Measurements from ENCODE around the gene HSPA14. TPM values are rescaled to one million over a fixed set of nuclear protein-coding genes. Genes with fewer than 3 reads are reported as not detected.
A peak's percentile ranks its signal among the peaks of the same experiment; 100 is the strongest.

HSPA14 gene
- polyA plus RNA-seq, 2 of the 4 experiments (the other 2 are of a cell fraction): 34.2 to 45.7 TPM

- Histone ChIP-seq H3K27ac (peak overlapping the region; percentile 86 to 94), H3K9me3 (no peaks in the 10 kb centered on the region), H3K4me1 (peaks cover 8% of the 10 kb centered on the region; the same call in 1 of the 3 replicates), H3K4me2 (peak overlapping the region; percentile 83), H3K4me3 (peak overlapping the region; percentile 90)
- ChIA-PET CTCF (interaction anchor here (1.1 to 6.3 kb wide), 5 partner anchors 15 to 340 kb away, joined by 3 to 47 read pairs (median 9); partner anchors contain the start of gene SUV39H2), POLR2A (interaction anchor here (0.7 to 3.4 kb wide), 7 partner anchors 8 to 234 kb away, joined by 3 to 21 read pairs (median 7); partner anchors contain the start of genes DCLRE1C, MEIG1 and SUV39H2)
- under 1% methylated on average over 12 of the region's 60 CpGs for WGBS (ENCODE audit: missing lambda C conversion rate)
- peak; percentile 16 to 41 for DNase-seq (ENCODE audit: low read depth in 1 of 2, low spot score in 1 of 2)
- peak; percentile 23 to 51; a peak in 4 of 6 replicates for ATAC-seq
- FAIRE-seq: no peak
- TF ChIP-seq PHF8 (IDR thresholded peaks at IDR 0.05; ENCODE audit: borderline replicate concordance, low read depth) (peak; percentile 61; the same call in 1 of the 2 replicates), NPAS2 (CRISPR knock-in tag; IDR thresholded peaks at IDR 0.05; ENCODE audit: borderline replicate concordance) (no peak)
These were observed 637 bp downstream of the HSPA14 start for GRCh38 chr10:14838582-14839304.

- Histone ChIP-seq H3K9me3 (no peaks in the 10 kb centered on the region), H3K4me1 (peaks cover 8% of the 10 kb centered on the region; the same call in 1 of the 3 replicates), H3K4me2 (peak overlapping the region; percentile 83), H3K4me3 (peak overlapping the region; percentile 90), H3K27ac (peak overlapping the region; percentile 86 to 94)
- ChIA-PET CTCF (interaction anchor here (6.3 kb wide), 1 partner anchor 16 kb away, joined by 47 read pairs; no protein-coding TSS in a partner anchor), POLR2A (interaction anchor here (0.6 to 3.4 kb wide), 2 partner anchors 39 to 280 kb away, joined by 4 to 21 read pairs; partner anchors contain the start of gene SUV39H2)
- TF ChIP-seq RCOR1 (IDR thresholded peaks at IDR 0.05; ENCODE audit: low read depth, low read length) (no peak), CHD4 (IDR thresholded peaks at IDR 0.05; ENCODE audit: borderline replicate concordance) (no peak), ATOH8 (CRISPR knock-in tag; IDR thresholded peaks at IDR 0.05; ENCODE audit: low read depth) (no peak), ZSCAN20 (CRISPR knock-in tag; IDR thresholded peaks at IDR 0.05) (no peak), GATA3 (IDR thresholded peaks at IDR 0.05; ENCODE audit: borderline replicate concordance) (no peak), JUN (IDR thresholded peaks at IDR 0.05) (no peak), PBX3 (IDR thresholded peaks at IDR 0.05) (no peak), HEYL (CRISPR knock-in tag; IDR thresholded peaks at IDR 0.05) (no peak), MYC (IDR thresholded peaks at IDR 0.05; ENCODE audit: borderline replicate concordance, low read length) (no peak)
- ATAC-seq (peak in 1 of 2 experiments; percentile 1; a peak in 1 of 6 replicates), FAIRE-seq (no peak), DNase-seq (ENCODE audit: low read depth in 1 of 2, low spot score in 1 of 2) (peak in 1 of 2 experiments; percentile 18)
- WGBS (ENCODE audit: missing lambda C conversion rate): 5% methylated on average over 13 of the region's 14 CpGs
These were observed 1.2 kb downstream of the HSPA14 start for GRCh38 chr10:14839305-14839695.

- peak overlapping the region; percentile 83 for H3K4me2 ChIP-seq
- no peak overlapping the region for H3K27ac ChIP-seq
- no peaks in the 10 kb centered on the region for H3K9me3 ChIP-seq
- ChIA-PET POLR2A (no interaction called here), CTCF (no interaction called here)
- no peak for DNase-seq (ENCODE audit: low read depth in 1 of 2, low spot score in 1 of 2)
- no peak overlapping the region for H3K4me3 ChIP-seq
- ATAC-seq: no peak
- no peak for TF ChIP-seq POLR2A (IDR thresholded peaks at IDR 0.05; ENCODE audit: low read length)
- TF ChIP-seq RCOR1 (IDR thresholded peaks at IDR 0.05; ENCODE audit: low read depth, low read length): no peak
- TF ChIP-seq CBX2 (IDR thresholded peaks at IDR 0.05; ENCODE audit: borderline replicate concordance, low read depth): no peak
- no peak for TF ChIP-seq USF2 (IDR thresholded peaks at IDR 0.05)
- peak; percentile 50 for TF ChIP-seq MAFK (IDR thresholded peaks at IDR 0.05; ENCODE audit: partially characterized antibody)
- TF ChIP-seq NFE2L2 (conservative IDR thresholded peaks at IDR 0.05; ENCODE audit: low read length): no peak
- TF ChIP-seq RFX5 (IDR thresholded peaks at IDR 0.05): no peak
- WGBS (ENCODE audit: missing lambda C conversion rate): 87% methylated on average over 2 of the region's 2 CpGs
- no peak for FAIRE-seq
- H3K4me1 ChIP-seq: peaks cover 8% of the 10 kb centered on the region; the same call in 1 of the 3 replicates
These were observed 2.1 kb downstream of the HSPA14 start for GRCh38 chr10:14840178-14840577.
